GM12872 (cell line): Measurements from ENCODE around the gene LCN12.

Experiments used
- CTCF ChIP-seq: IDR thresholded peaks from 3 replicates; pipeline ENCODE4 v1.5.1; 2011; ENCODE audit warnings: low read depth, mild to moderate bottlenecking, low read length, moderate library complexity; ENCODE audit not compliant: insufficient read depth

LCN12 gene

GRCh38 chr9:136969150-136969549, 17.1 kb downstream of the LCN12 start:
- no peak for TF ChIP-seq CTCF

GRCh38 chr9:136969774-136970173, 17.7 kb downstream of the LCN12 start:
- no peak for TF ChIP-seq CTCF

- TF ChIP-seq CTCF = no peak
These were observed 18.3 kb downstream of the LCN12 start for GRCh38 chr9:136970361-136970760.

- TF ChIP-seq CTCF = no peak
These were observed 19.7 kb downstream of the LCN12 start for GRCh38 chr9:136971746-136972145.

- no peak for TF ChIP-seq CTCF
These were observed 20.3 kb downstream of the LCN12 start for GRCh38 chr9:136972335-136972734.

- no peak for TF ChIP-seq CTCF
These were observed 20.7 kb downstream of the LCN12 start for GRCh38 chr9:136972743-136973142.

- no peak for TF ChIP-seq CTCF
These were observed 21.8 kb downstream of the LCN12 start for GRCh38 chr9:136973618-136974617.
